ENCODE data around the gene EZH1.

- TF ChIP-seq, protein P1, sequence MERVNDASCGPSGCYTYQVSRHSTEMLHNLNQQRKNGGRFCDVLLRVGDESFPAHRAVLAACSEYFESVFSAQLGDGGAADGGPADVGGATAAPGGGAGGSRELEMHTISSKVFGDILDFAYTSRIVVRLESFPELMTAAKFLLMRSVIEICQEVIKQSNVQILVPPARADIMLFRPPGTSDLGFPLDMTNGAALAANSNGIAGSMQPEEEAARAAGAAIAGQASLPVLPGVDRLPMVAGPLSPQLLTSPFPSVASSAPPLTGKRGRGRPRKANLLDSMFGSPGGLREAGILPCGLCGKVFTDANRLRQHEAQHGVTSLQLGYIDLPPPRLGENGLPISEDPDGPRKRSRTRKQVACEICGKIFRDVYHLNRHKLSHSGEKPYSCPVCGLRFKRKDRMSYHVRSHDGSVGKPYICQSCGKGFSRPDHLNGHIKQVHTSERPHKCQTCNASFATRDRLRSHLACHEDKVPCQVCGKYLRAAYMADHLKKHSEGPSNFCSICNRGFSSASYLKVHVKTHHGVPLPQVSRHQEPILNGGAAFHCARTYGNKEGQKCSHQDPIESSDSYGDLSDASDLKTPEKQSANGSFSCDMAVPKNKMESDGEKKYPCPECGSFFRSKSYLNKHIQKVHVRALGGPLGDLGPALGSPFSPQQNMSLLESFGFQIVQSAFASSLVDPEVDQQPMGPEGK (CRISPR knock-in tag; IDR thresholded peaks at IDR 0.05; ENCODE audit: borderline replicate concordance): no peak
- TF ChIP-seq ZFP3 (CRISPR knock-in tag; IDR thresholded peaks at IDR 0.05) (no peak), RARB (CRISPR knock-in tag; IDR thresholded peaks at IDR 0.05) (no peak), CSDC2 (CRISPR knock-in tag; IDR thresholded peaks at IDR 0.05) (no peak), ZFP30 (CRISPR knock-in tag; IDR thresholded peaks at IDR 0.05) (no peak), TOX (CRISPR knock-in tag; IDR thresholded peaks at IDR 0.05; ENCODE audit: borderline replicate concordance) (no peak), ZNF565 (CRISPR knock-in tag; conservative IDR thresholded peaks at IDR 0.05; ENCODE audit: low read depth) (no peak), ZC3H10 (CRISPR knock-in tag; IDR thresholded peaks at IDR 0.05) (no peak), BACH2 (CRISPR knock-in tag; IDR thresholded peaks at IDR 0.05; ENCODE audit: borderline replicate concordance) (no peak), PPARA (CRISPR knock-in tag; IDR thresholded peaks at IDR 0.05; ENCODE audit: borderline replicate concordance) (no peak), GLIS3 (CRISPR knock-in tag; IDR thresholded peaks at IDR 0.05) (no peak)
- TF ChIP-seq, protein P2, sequence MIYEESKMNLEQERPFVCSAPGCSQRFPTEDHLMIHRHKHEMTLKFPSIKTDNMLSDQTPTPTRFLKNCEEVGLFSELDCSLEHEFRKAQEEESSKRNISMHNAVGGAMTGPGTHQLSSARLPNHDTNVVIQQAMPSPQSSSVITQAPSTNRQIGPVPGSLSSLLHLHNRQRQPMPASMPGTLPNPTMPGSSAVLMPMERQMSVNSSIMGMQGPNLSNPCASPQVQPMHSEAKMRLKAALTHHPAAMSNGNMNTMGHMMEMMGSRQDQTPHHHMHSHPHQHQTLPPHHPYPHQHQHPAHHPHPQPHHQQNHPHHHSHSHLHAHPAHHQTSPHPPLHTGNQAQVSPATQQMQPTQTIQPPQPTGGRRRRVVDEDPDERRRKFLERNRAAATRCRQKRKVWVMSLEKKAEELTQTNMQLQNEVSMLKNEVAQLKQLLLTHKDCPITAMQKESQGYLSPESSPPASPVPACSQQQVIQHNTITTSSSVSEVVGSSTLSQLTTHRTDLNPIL (CRISPR knock-in tag; IDR thresholded peaks at IDR 0.05; ENCODE audit: low read depth): no peak
- TF ChIP-seq, protein P3, sequence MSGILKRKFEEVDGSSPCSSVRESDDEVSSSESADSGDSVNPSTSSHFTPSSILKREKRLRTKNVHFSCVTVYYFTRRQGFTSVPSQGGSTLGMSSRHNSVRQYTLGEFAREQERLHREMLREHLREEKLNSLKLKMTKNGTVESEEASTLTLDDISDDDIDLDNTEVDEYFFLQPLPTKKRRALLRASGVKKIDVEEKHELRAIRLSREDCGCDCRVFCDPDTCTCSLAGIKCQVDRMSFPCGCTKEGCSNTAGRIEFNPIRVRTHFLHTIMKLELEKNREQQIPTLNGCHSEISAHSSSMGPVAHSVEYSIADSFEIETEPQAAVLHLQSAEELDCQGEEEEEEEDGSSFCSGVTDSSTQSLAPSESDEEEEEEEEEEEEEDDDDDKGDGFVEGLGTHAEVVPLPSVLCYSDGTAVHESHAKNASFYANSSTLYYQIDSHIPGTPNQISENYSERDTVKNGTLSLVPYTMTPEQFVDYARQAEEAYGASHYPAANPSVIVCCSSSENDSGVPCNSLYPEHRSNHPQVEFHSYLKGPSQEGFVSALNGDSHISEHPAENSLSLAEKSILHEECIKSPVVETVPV (CRISPR knock-in tag; IDR thresholded peaks at IDR 0.05): no peak
Measured at GRCh38 chr17:42781639-42782165, 36.9 kb upstream of the EZH1 start.

All from SK-N-SH treated with all-trans-retinoic acid at 6 μM for 48 hours (cell line).